Tibial nerve (tissue), 4 donors: ENCODE measurements around the gene ZNF83.

ENCODE experiments used
- EP300 ChIP-seq, 2 donors: sonication (generic); formaldehyde crosslinking; IDR thresholded peaks; one replicate each; pipeline ENCODE4 v1.6.1; 2017; ENCODE audit warnings: antibody characterized with exemption in 2 of 2, mild to moderate bottlenecking in 1 of 2
- POLR2A ChIP-seq, 2 donors: fragments of 450-650 bp; IDR thresholded peaks; one replicate each; pipeline ENCODE4 v1.6.1; 2017; ENCODE audit warnings: antibody characterized with exemption in 2 of 2, mild to moderate bottlenecking in 2 of 2, moderate library complexity in 2 of 2
- TF ChIP-seq, protein P1 (sequence below), 5 experiments: fragments of 200-600 bp in 3 of 5; fragments of 450-650 bp in 2 of 5; sonication (generic) in 3 of 5; IDR thresholded peaks; one replicate each; pipeline ENCODE4 v1.5.1; 2016 to 2019; ENCODE audit warnings: antibody characterized with exemption in 5 of 5, mild to moderate bottlenecking in 3 of 5, moderate library complexity in 2 of 5

DNA sequence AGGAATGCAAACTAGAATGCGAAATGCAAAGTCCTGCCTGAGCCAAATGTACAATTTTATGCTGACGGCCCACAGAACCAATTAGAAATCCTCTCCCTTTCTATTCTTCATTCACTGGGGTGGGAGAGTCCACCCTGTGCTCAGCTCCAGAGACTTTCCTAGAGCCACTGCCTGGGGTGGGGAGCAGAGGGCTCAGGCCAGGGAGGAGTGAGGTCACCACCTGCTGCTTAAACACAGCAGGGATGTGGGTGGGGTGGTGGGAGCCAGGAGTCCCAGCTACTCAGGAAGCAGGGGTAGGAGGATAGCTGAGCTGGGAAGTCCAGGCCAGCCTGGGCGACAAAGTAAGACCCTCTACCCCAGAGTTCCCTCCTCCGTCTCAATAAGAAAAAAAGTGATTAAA is 26.9 kb upstream of the ZNF83 start:
- TF ChIP-seq, protein P1, sequence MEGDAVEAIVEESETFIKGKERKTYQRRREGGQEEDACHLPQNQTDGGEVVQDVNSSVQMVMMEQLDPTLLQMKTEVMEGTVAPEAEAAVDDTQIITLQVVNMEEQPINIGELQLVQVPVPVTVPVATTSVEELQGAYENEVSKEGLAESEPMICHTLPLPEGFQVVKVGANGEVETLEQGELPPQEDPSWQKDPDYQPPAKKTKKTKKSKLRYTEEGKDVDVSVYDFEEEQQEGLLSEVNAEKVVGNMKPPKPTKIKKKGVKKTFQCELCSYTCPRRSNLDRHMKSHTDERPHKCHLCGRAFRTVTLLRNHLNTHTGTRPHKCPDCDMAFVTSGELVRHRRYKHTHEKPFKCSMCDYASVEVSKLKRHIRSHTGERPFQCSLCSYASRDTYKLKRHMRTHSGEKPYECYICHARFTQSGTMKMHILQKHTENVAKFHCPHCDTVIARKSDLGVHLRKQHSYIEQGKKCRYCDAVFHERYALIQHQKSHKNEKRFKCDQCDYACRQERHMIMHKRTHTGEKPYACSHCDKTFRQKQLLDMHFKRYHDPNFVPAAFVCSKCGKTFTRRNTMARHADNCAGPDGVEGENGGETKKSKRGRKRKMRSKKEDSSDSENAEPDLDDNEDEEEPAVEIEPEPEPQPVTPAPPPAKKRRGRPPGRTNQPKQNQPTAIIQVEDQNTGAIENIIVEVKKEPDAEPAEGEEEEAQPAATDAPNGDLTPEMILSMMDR (IDR thresholded peaks at IDR 0.05), result no peak
- TF ChIP-seq POLR2A (IDR thresholded peaks at IDR 0.05), result no peak
- no peak for TF ChIP-seq EP300 (IDR thresholded peaks at IDR 0.05)
